Transverse colon (tissue), 4 donors: Measurements from ENCODE around the gene ASB1. TPM values are rescaled to one million over a fixed set of nuclear protein-coding genes. Genes with fewer than 3 reads are reported as not detected.

ENCODE experiments used
- DNase-seq: peaks from one replicate; pipeline ENCODE4 v3.0.0-alpha.2; 2019
- H3K27ac ChIP-seq, 4 donors: fragments of 200-600 bp; sonication (generic); 2 replicates each; pipeline ENCODE4 v1.5.1; 2016 to 2018; ENCODE audit warnings: inconsistent platforms in 4 of 4
- H3K27me3 ChIP-seq: fragments of 200-600 bp; sonication (generic); 2 replicates; pipeline ENCODE4 v1.5.1; 2017; ENCODE audit warnings: inconsistent platforms
- H3K36me3 ChIP-seq, 4 donors: fragments of 200-600 bp; sonication (generic); 2 replicates each; pipeline ENCODE4 v1.5.1; 2017 to 2019; ENCODE audit warnings: inconsistent platforms in 4 of 4
- H3K4me1 ChIP-seq, 4 donors: fragments of 200-600 bp; sonication (generic); 2 replicates each; pipeline ENCODE4 v1.5.1; 2017 to 2020; ENCODE audit warnings: inconsistent platforms in 4 of 4
- H3K4me3 ChIP-seq, 4 donors: fragments of 200-600 bp; sonication (generic); 1 replicate in 1 of 4; 2 replicates in 3 of 4; pipeline versions ENCODE4 v1.5.1 to v1.6.1; 2017 to 2019; ENCODE audit warnings: inconsistent platforms in 4 of 4
- H3K9me3 ChIP-seq, 2 donors: fragments of 200-600 bp; sonication (generic); 2 replicates each; pipeline ENCODE4 v1.5.1; 2017 to 2019; ENCODE audit warnings: inconsistent platforms in 2 of 2
- CTCF ChIP-seq, 5 experiments: fragments of 200-600 bp in 3 of 5; fragments of 450-650 bp in 2 of 5; sonication (generic) in 3 of 5; IDR thresholded peaks; 1 replicate in 2 of 5; 2 replicates in 3 of 5; pipeline ENCODE4 v1.5.1; 2016 to 2017; ENCODE audit warnings: antibody characterized with exemption in 5 of 5, inconsistent platforms in 3 of 5, mild to moderate bottlenecking in 2 of 5, moderate library complexity in 1 of 5
- EP300 ChIP-seq: sonication (generic); formaldehyde crosslinking; IDR thresholded peaks from one replicate; pipeline ENCODE4 v1.6.1; 2017; ENCODE audit warnings: antibody characterized with exemption, low read depth
- POLR2A ChIP-seq: fragments of 450-650 bp; IDR thresholded peaks from one replicate; pipeline ENCODE4 v1.6.1; 2016; ENCODE audit warnings: antibody characterized with exemption, mild to moderate bottlenecking, moderate library complexity
- POLR2AphosphoS5 ChIP-seq, 3 donors: sonication (generic); formaldehyde crosslinking; IDR thresholded peaks; one replicate each; pipeline ENCODE4 v1.6.1; 2016; ENCODE audit warnings: antibody characterized with exemption in 3 of 3
- WGBS, 2 donors: methylation state at CpG; one replicate each; pipeline ENCODE4 v1.1.5; 2018; ENCODE audit warnings: low coverage in 1 of 2; 5-methylcytosine and 5-hydroxymethylcytosine counted together
- in situ Hi-C, 4 donors: fragments of 200-750 bp; cut with MboI; loops; one replicate each; pipeline versions ENCODE4 v1.15.0 to v1.15.1; 2017; ENCODE audit warnings: low sequenced_read_pairs in 3 of 4, low pct_ligation_motif_present in 1 of 4, low pct_unique_long_range_greater_than_20kb in 1 of 4
- intact Hi-C: fragments of 100-400 bp; cut with DNase I; formaldehyde crosslinking; loops from one replicate; pipeline ENCODE4 v1.15.1; 2023; ENCODE audit warnings: low total_unique reads
- total RNA-seq, 4 donors: library from RNA; depleted of rRNA; stranded (reverse); fragments of >200 nt; gene quantifications; one replicate each; pipeline ENCODE4 v1.1.0, GENCODE V29; 2016

Gene ASB1
- total RNA-seq, 4 donors from 2014 or later, result 9.4 to 48.3 (median 17.2) TPM

- Histone ChIP-seq H3K27ac (no peak overlapping the region), H3K4me3 (no peak overlapping the region), H3K36me3 (no peaks in the 10 kb centered on the region), H3K4me1 (peaks cover 0 to 4% (median 2%) of the 10 kb centered on the region in 4 donors), H3K27me3 (no peaks in the 10 kb centered on the region), H3K9me3 (no peaks in the 10 kb centered on the region)
- no peak for DNase-seq
- WGBS, 2 donors, result 91 to 92% methylated on average over 5 to 6 of the region's 6 CpGs
- in situ Hi-C loops, result no loop called here
- TF ChIP-seq EP300, result no peak
- TF ChIP-seq POLR2A, result no peak
- TF ChIP-seq CTCF (IDR thresholded peaks at IDR 0.05), result no peak
- no peak for TF ChIP-seq POLR2AphosphoS5 (IDR thresholded peaks at IDR 0.05)
- intact Hi-C loops, result no loop called here
These were observed 35.6 kb upstream of the ASB1 start for GRCh38 chr2:238391042-238391689.

- Histone ChIP-seq H3K4me3 (no peak overlapping the region), H3K27me3 (no peaks in the 10 kb centered on the region), H3K36me3 (peaks cover 0 to 4% (median 0%) of the 10 kb centered on the region in 4 donors), H3K27ac (no peak overlapping the region), H3K9me3 (no peaks in the 10 kb centered on the region), H3K4me1 (peaks cover 0 to 3% (median under 1%) of the 10 kb centered on the region in 4 donors)
- in situ Hi-C loops, result no loop called here
- intact Hi-C loops, result no loop called here
- no peak for DNase-seq
- 92 to 100% methylated on average over 3 to 7 of the region's 7 CpGs for WGBS, 2 donors
- TF ChIP-seq POLR2A (no peak), CTCF (IDR thresholded peaks at IDR 0.05) (no peak), POLR2AphosphoS5 (IDR thresholded peaks at IDR 0.05) (no peak), EP300 (no peak)
These were observed 30.1 kb upstream of the ASB1 start for GRCh38 chr2:238396663-238397062.

- DNase-seq, result no peak
These were observed 29.4 kb upstream of the ASB1 start for GRCh38 chr2:238397356-238397755.

GRCh38 chr2:238398577-238398976 is 28.1 kb upstream of the ASB1 start:
- DNase-seq, result no peak
- intact Hi-C loops, result no loop called here
- Histone ChIP-seq H3K27ac (no peak overlapping the region), H3K4me1 (peaks cover 0 to 6% (median 2%) of the 10 kb centered on the region in 4 donors), H3K36me3 (peaks cover 0 to 4% (median 0%) of the 10 kb centered on the region in 4 donors), H3K9me3 (no peaks in the 10 kb centered on the region), H3K27me3 (no peaks in the 10 kb centered on the region), H3K4me3 (no peak overlapping the region)
- 86 to 88% methylated on average over 6 of the region's 6 CpGs for WGBS, 2 donors
- TF ChIP-seq POLR2AphosphoS5 (IDR thresholded peaks at IDR 0.05) (no peak), EP300 (no peak), POLR2A (no peak), CTCF (IDR thresholded peaks at IDR 0.05) (no peak)
- in situ Hi-C loops, result no loop called here

More at GRCh38 chr2:238397356-238397755, 29.4 kb upstream of the ASB1 start:
- 91% methylated on average over 12 of the region's 14 CpGs; no CpG with 5 or more reads in 1 of the 2 donors for WGBS, 2 donors
- H3K36me3 ChIP-seq, result peaks cover 0 to 4% (median 0%) of the 10 kb centered on the region in 4 donors
- no peak overlapping the region for H3K4me3 ChIP-seq
- H3K27me3 ChIP-seq, result no peaks in the 10 kb centered on the region
- peaks cover 0 to 6% (median 2%) of the 10 kb centered on the region in 4 donors for H3K4me1 ChIP-seq
- in situ Hi-C loops (no loop called here), intact Hi-C loops (no loop called here)
- TF ChIP-seq EP300, result no peak
- no peak for TF ChIP-seq POLR2A
- TF ChIP-seq POLR2AphosphoS5 (IDR thresholded peaks at IDR 0.05), result no peak
- TF ChIP-seq CTCF (IDR thresholded peaks at IDR 0.05), result no peak
- H3K27ac ChIP-seq, result no peak overlapping the region
- H3K9me3 ChIP-seq, result no peaks in the 10 kb centered on the region
